Trophoblast cell (in vitro differentiated cells and primary cell): Measurements from ENCODE around the gene DGCR2.

Experiments
- DNase-seq, 2 donors: peaks; one replicate each; pipeline ENCODE4 v3.0.0-alpha.2; 2016
- H2AFZ ChIP-seq: 2 replicates; pipeline ENCODE4 v1.6.1; 2013; ENCODE audit warnings: low read length, moderate library complexity, mild to moderate bottlenecking; ENCODE audit not compliant: insufficient read depth, poor library complexity
- H2AK5ac ChIP-seq: 2 replicates; pipeline ENCODE4 v1.6.1; 2013; ENCODE audit warnings: mild to moderate bottlenecking, low read length
- H2BK120ac ChIP-seq: 2 replicates; pipeline ENCODE4 v1.6.1; 2013; ENCODE audit warnings: low read length, mild to moderate bottlenecking, moderate library complexity; ENCODE audit not compliant: insufficient read depth, poor library complexity
- H2BK12ac ChIP-seq: 2 replicates; pipeline ENCODE4 v1.6.1; 2013; ENCODE audit warnings: mild to moderate bottlenecking, low read length, moderate library complexity
- H2BK5ac ChIP-seq: 2 replicates; pipeline ENCODE4 v1.6.1; 2013; ENCODE audit warnings: low read length, low read depth, moderate library complexity, mild to moderate bottlenecking; ENCODE audit not compliant: poor library complexity
- H3K14ac ChIP-seq: 2 replicates; pipeline ENCODE4 v1.6.1; 2013; ENCODE audit warnings: mild to moderate bottlenecking, low read length
- H3K18ac ChIP-seq: 2 replicates; pipeline ENCODE4 v1.6.1; 2013; ENCODE audit warnings: mild to moderate bottlenecking, low read length
- H3K23ac ChIP-seq: 2 replicates; pipeline ENCODE4 v1.6.1; 2013; ENCODE audit warnings: low read length
- H3K27ac ChIP-seq: 2 replicates; pipeline ENCODE4 v1.5.1; 2013; ENCODE audit warnings: low read depth, mild to moderate bottlenecking, inconsistent platforms, low read length, moderate library complexity
- H3K27me3 ChIP-seq: 2 replicates; pipeline ENCODE4 v1.6.1; 2013; ENCODE audit warnings: inconsistent platforms, mild to moderate bottlenecking, low read length, moderate library complexity; ENCODE audit not compliant: insufficient read depth
- H3K36me3 ChIP-seq, 2 experiments: 1 replicate in 1 of 2; 2 replicates in 1 of 2; pipeline ENCODE4 v1.6.1; 2013; ENCODE audit warnings: low read length in 2 of 2, mild to moderate bottlenecking in 2 of 2, moderate library complexity in 1 of 2; ENCODE audit not compliant: insufficient read depth in 2 of 2, control insufficient read depth in 1 of 2
- H3K4ac ChIP-seq: 2 replicates; pipeline ENCODE4 v1.6.1; 2013; ENCODE audit warnings: low read depth, mild to moderate bottlenecking, low read length, moderate library complexity
- H3K4me1 ChIP-seq, 2 experiments: 1 replicate in 1 of 2; 2 replicates in 1 of 2; pipeline ENCODE4 v1.6.1; 2013; ENCODE audit warnings: low read length in 2 of 2, mild to moderate bottlenecking in 2 of 2, moderate library complexity in 1 of 2; ENCODE audit not compliant: insufficient read depth in 2 of 2, control insufficient read depth in 1 of 2
- H3K4me2 ChIP-seq: 2 replicates; pipeline ENCODE4 v1.6.1; 2013; ENCODE audit warnings: inconsistent platforms, mild to moderate bottlenecking, low read length, moderate library complexity
- H3K4me3 ChIP-seq: 2 replicates; pipeline ENCODE4 v1.5.1; 2013; ENCODE audit warnings: mild to moderate bottlenecking, low read depth, low read length, inconsistent platforms
- H3K79me1 ChIP-seq: one replicate; pipeline ENCODE4 v1.6.1; 2013; ENCODE audit warnings: low read length
- H3K79me2 ChIP-seq: 2 replicates; pipeline ENCODE4 v1.6.1; 2013; ENCODE audit warnings: low read length, mild to moderate bottlenecking; ENCODE audit not compliant: control insufficient read depth, insufficient read depth, poor library complexity
- H3K9ac ChIP-seq: 2 replicates; pipeline ENCODE4 v1.6.1; 2013; ENCODE audit warnings: mild to moderate bottlenecking, low read length
- H3K9me3 ChIP-seq: 2 replicates; pipeline ENCODE4 v1.6.1; 2013; ENCODE audit warnings: low read depth, mild to moderate bottlenecking, control low read depth, inconsistent platforms, low read length; ENCODE audit not compliant: insufficient read depth
- H4K12ac ChIP-seq: 2 replicates; pipeline ENCODE4 v1.6.1; 2013; ENCODE audit warnings: low read depth, mild to moderate bottlenecking, low read length, moderate library complexity
- H4K8ac ChIP-seq: 2 replicates; pipeline ENCODE4 v1.6.1; 2013; ENCODE audit warnings: low read depth, mild to moderate bottlenecking, low read length, moderate library complexity
- H4K91ac ChIP-seq: one replicate; pipeline ENCODE4 v1.6.1; 2013; ENCODE audit warnings: low read depth, mild to moderate bottlenecking, low read length, moderate library complexity
- WGBS: extraction: QIAGEN DNeasy Blood & Tissue Kit; methylation state at CpG from one replicate; pipeline ENCODE4 v1.1.7; 2013; ENCODE audit warnings: missing lambda C conversion rate; ENCODE audit not compliant: insufficient read length, insufficient coverage; ENCODE audit errors: extremely low coverage; 5-methylcytosine and 5-hydroxymethylcytosine counted together

DGCR2 gene

DNA sequence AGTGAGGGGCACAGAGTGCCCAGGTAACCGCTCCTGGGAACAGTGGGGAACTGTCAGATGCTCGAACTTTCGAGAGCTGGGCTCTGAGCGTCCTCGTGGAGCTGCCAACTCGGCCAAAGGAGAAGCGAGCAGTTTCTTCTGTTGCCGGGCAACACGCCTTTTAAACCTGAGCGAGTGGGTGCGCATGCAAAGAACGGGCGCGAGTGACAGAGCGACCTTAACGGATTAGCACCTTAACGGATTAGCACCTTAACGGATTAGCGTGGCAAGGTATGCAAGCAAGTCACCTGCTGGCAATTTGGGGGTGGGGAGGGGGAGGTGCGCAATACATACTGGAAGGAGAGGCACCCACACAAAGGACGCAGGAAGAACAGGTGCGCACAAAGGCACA, 124.3 kb downstream of the DGCR2 start:
- H2BK5ac ChIP-seq: no peak overlapping the region
- no peak overlapping the region for H2AFZ ChIP-seq
- H2BK120ac ChIP-seq: no peak overlapping the region
- peaks cover 2% of the 10 kb centered on the region for H3K79me1 ChIP-seq
- peak overlapping the region; percentile 42 for H3K4me3 ChIP-seq
- no peaks in the 10 kb centered on the region for H3K9me3 ChIP-seq
- no peaks in the 10 kb centered on the region for H3K36me3 ChIP-seq
- H4K8ac ChIP-seq: no peak overlapping the region
- no peak overlapping the region for H3K18ac ChIP-seq
- peaks cover 8 to 15% of the 10 kb centered on the region in 2 experiments for H3K4me1 ChIP-seq
- H4K12ac ChIP-seq: no peak overlapping the region
- H3K27ac ChIP-seq: no peak overlapping the region
- no peak overlapping the region for H4K91ac ChIP-seq
- no peak overlapping the region for H3K23ac ChIP-seq
- no peak overlapping the region for H3K9ac ChIP-seq
- DNase-seq: no peak
- H3K79me2 ChIP-seq: no peaks in the 10 kb centered on the region
- H3K27me3 ChIP-seq: peaks cover 4% of the 10 kb centered on the region
- H3K4me2 ChIP-seq: no peak overlapping the region
- no CpG with 5 or more reads among the region's 22 CpGs for WGBS
- H3K14ac ChIP-seq: no peak overlapping the region
- no peak overlapping the region for H3K4ac ChIP-seq
- no peak overlapping the region for H2AK5ac ChIP-seq
- H2BK12ac ChIP-seq: no peak overlapping the region

DNA sequence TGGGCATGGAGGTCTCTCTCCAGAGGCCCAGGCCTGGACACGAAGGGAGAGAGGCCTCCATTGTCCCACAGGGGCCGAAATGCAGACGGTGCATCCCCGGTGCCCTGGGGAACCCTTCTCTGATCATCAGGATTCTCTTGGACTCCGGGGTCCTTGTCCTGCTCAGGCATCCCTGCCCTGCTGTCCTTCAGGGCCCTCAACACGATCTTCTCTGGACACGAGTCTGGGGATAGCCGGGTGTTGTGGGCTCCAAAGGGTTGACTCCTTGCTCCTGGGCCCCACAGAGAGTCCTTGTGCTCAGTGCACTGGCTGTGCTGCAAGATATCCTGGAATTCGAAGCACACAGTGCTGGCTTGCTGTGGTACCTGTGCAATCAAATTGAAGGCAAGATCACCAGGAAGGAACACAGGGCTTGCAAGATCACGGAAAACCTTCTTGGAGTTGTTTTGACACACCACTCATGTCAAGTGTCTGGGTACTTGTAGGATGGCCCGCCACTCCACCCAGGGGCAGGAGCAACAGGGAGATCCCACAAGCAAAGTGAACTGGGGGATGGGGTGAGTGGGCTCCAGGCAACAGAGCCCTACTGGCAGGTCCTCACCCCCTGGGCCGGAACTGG, 124.8 kb downstream of the DGCR2 start:
- no peak overlapping the region for H2BK5ac ChIP-seq
- H3K4me2 ChIP-seq: no peak overlapping the region
- peaks cover 8 to 15% of the 10 kb centered on the region in 2 experiments for H3K4me1 ChIP-seq
- DNase-seq: no peak
- no peak overlapping the region for H3K4ac ChIP-seq
- H4K12ac ChIP-seq: no peak overlapping the region
- no peaks in the 10 kb centered on the region for H3K36me3 ChIP-seq
- peaks cover 4% of the 10 kb centered on the region for H3K27me3 ChIP-seq
- no peak overlapping the region for H3K14ac ChIP-seq
- WGBS: no CpG with 5 or more reads among the region's 12 CpGs
- peaks cover 2% of the 10 kb centered on the region for H3K79me1 ChIP-seq
- no peak overlapping the region for H2AK5ac ChIP-seq
- H4K91ac ChIP-seq: no peak overlapping the region
- no peak overlapping the region for H3K4me3 ChIP-seq
- no peak overlapping the region for H3K27ac ChIP-seq
- no peak overlapping the region for H3K18ac ChIP-seq
- no peak overlapping the region for H4K8ac ChIP-seq
- H3K23ac ChIP-seq: no peak overlapping the region
- H2AFZ ChIP-seq: no peak overlapping the region
- no peaks in the 10 kb centered on the region for H3K9me3 ChIP-seq
- no peaks in the 10 kb centered on the region for H3K79me2 ChIP-seq
- no peak overlapping the region for H2BK12ac ChIP-seq
- no peak overlapping the region for H2BK120ac ChIP-seq
- H3K9ac ChIP-seq: no peak overlapping the region

DNA sequence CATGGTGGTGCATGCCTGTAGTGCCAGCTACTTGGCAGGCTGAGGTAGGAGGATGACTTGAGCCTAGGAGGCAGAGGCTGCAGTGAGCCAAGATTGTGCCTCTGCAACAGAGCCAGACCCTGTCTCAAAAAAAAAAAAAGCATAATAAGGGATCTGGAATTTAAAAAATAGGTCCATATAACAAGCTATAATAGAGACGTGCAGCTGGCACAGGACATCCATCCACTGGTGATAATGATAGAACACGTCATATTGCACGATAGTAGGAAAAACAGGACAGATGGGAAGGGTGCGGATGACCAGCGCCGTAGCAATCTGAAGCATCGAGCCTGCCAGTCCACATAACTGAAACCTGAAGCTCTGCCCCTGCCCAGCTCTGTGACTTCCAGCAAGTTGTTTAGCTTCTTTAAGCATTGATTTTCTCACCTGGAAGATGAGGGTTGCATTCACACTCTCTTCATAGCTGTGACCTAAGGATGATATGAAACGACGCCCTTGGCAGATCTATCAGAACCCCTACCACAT, 125.8 kb downstream of the DGCR2 start:
- no peak overlapping the region for H4K8ac ChIP-seq
- peak; percentile 77 to 83 for DNase-seq
- no peak overlapping the region for H3K4ac ChIP-seq
- no peak overlapping the region for H4K12ac ChIP-seq
- no peak overlapping the region for H3K18ac ChIP-seq
- H3K23ac ChIP-seq: no peak overlapping the region
- H3K9me3 ChIP-seq: no peaks in the 10 kb centered on the region
- peaks cover 2% of the 10 kb centered on the region for H3K79me1 ChIP-seq
- H2BK120ac ChIP-seq: no peak overlapping the region
- WGBS: no CpG with 5 or more reads among the region's 9 CpGs
- H2BK12ac ChIP-seq: no peak overlapping the region
- H3K9ac ChIP-seq: no peak overlapping the region
- H3K27ac ChIP-seq: no peak overlapping the region
- no peak overlapping the region for H2AFZ ChIP-seq
- no peak overlapping the region for H4K91ac ChIP-seq
- no peak overlapping the region for H2AK5ac ChIP-seq
- no peak overlapping the region for H3K14ac ChIP-seq
- H3K4me1 ChIP-seq: peaks cover 8 to 15% of the 10 kb centered on the region in 2 experiments
- no peak overlapping the region for H3K4me3 ChIP-seq
- H2BK5ac ChIP-seq: no peak overlapping the region
- no peak overlapping the region for H3K4me2 ChIP-seq
- no peaks in the 10 kb centered on the region for H3K79me2 ChIP-seq
- H3K36me3 ChIP-seq: no peaks in the 10 kb centered on the region
- H3K27me3 ChIP-seq: peaks cover 4% of the 10 kb centered on the region

DNA sequence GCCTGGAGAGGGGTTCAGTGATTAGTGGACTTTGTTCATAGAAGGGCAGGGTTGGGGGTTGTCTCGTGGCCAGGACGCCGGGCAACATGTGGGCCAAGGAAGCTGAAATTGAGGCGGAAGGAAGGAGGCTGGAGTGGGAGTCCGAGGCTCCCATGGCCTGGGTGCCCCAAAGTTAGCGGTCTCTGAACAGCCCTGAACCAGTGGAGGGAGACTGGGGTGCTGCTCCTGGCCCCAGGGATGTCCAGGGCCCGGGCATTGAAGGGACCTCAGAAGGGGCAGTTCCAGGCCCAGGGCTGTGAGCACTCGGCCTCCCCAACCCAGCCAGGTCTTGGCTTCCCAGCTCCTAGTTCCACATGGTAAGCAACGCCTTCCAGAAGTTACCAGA, 126.9 kb downstream of the DGCR2 start:
- peaks cover 8 to 15% of the 10 kb centered on the region in 2 experiments for H3K4me1 ChIP-seq
- H3K18ac ChIP-seq: peak overlapping the region; percentile 29
- peak overlapping the region; percentile 9 for H2BK120ac ChIP-seq
- no peak overlapping the region for H2BK5ac ChIP-seq
- H3K79me2 ChIP-seq: no peaks in the 10 kb centered on the region
- no peak overlapping the region for H3K4ac ChIP-seq
- no peak overlapping the region for H4K8ac ChIP-seq
- H3K4me2 ChIP-seq: no peak overlapping the region
- H3K27ac ChIP-seq: no peak overlapping the region
- peaks cover 4% of the 10 kb centered on the region for H3K27me3 ChIP-seq
- no peaks in the 10 kb centered on the region for H3K36me3 ChIP-seq
- H2BK12ac ChIP-seq: peak overlapping the region; percentile 31
- no peak for DNase-seq
- H4K91ac ChIP-seq: no peak overlapping the region
- H2AFZ ChIP-seq: no peak overlapping the region
- H3K4me3 ChIP-seq: no peak overlapping the region
- H4K12ac ChIP-seq: no peak overlapping the region
- H3K79me1 ChIP-seq: peaks cover 2% of the 10 kb centered on the region
- H3K9ac ChIP-seq: no peak overlapping the region
- WGBS: no CpG with 5 or more reads among the region's 9 CpGs
- H2AK5ac ChIP-seq: no peak overlapping the region
- H3K23ac ChIP-seq: no peak overlapping the region
- H3K9me3 ChIP-seq: no peaks in the 10 kb centered on the region
- H3K14ac ChIP-seq: no peak overlapping the region
